OCI-LY1 (cell line): Measurements from ENCODE around the gene PSENEN.

ENCODE experiments used
- CTCF ChIP-seq: fragments of 200-600 bp; sonication (generic), shearing (Covaris generic); IDR thresholded peaks from 2 replicates; pipeline ENCODE4 v1.5.1; 2017; ENCODE audit warnings: mild to moderate bottlenecking, antibody characterized with exemption, low read length, moderate library complexity, mixed read lengths
- EZH2 ChIP-seq: fragments of 200-600 bp; sonication (generic), shearing (Covaris generic); IDR thresholded peaks from 2 replicates; pipeline ENCODE4 v1.8.0; 2017; ENCODE audit warnings: borderline replicate concordance, mixed run types, mild to moderate bottlenecking, antibody characterized with exemption, low read length, moderate library complexity, mixed read lengths

GRCh38 chr19:35754370-35755130 lies 9.1 kb downstream of the PSENEN start:
- TF ChIP-seq CTCF, result no peak
- TF ChIP-seq EZH2, result no peak
